HepG2 (cell line): ENCODE results near the gene POU3F1. TPM values are rescaled to one million over a fixed set of nuclear protein-coding genes. Genes with fewer than 3 reads are reported as not detected.

ENCODE experiments used
- ATAC-seq: fragments of 200-7000 bp; cut with Tn5 transposase; 3 replicates; pipeline ENCODE4 v1.9.1; 2020; ENCODE audit warnings: mild to moderate bottlenecking, moderate library complexity
- BruUV-seq: library from RNA; stranded (reverse); fragments of 400-500 nt; replicated peaks from 2 replicates; lab custom pipeline; 2021; lab: Mats Ljungman, UMichigan
- CTCF ChIA-PET: fragments of 300-600 bp; formaldehyde crosslinking; extraction: SDS; loops from one replicate; lab custom pipeline; 2021; ENCODE audit warnings: low total read pairs, inconsistent platforms, low intra/inter-chr PET ratio; lab: Yijun Ruan, JAX
- POLR2A ChIA-PET: fragments of 350-600 bp; sonication (Branson Sonifier 250); formaldehyde crosslinking; loops from one replicate; lab custom pipeline; 2020; ENCODE audit warnings: antibody characterized with exemption, inconsistent platforms; lab: Yijun Ruan, JAX
- DNase-seq: peaks from one replicate; pipeline ENCODE4 v3.0.0-alpha.2; 2015; ENCODE audit warnings: low spot score
- FAIRE-seq: peaks from 3 replicates; lab custom pipeline; 2011; peaks lifted over from hg19 to GRCh38; lab: Jason Lieb, UNC
- H2AFZ ChIP-seq: one replicate; pipeline ENCODE4 v1.6.1; 2011; ENCODE audit warnings: low read length, inconsistent platforms
- H3K27ac ChIP-seq: fragments of 300-600 bp; 3 replicates; pipeline ENCODE4 v1.8.0; 2011; ENCODE audit warnings: mixed run types, mild to moderate bottlenecking, mixed read lengths, low read length, inconsistent platforms; ENCODE audit not compliant: insufficient read depth; ENCODE audit errors: extremely low read length
- H3K27me3 ChIP-seq, 2 experiments: fragments of 200-600 bp in 1 of 2; 2 replicates in 1 of 2; 3 replicates in 1 of 2; pipeline versions ENCODE4 v1.6.0 to v1.8.0; 2011; ENCODE audit warnings: low read length in 2 of 2, mild to moderate bottlenecking in 2 of 2, moderate library complexity in 2 of 2, inconsistent platforms in 1 of 2; ENCODE audit not compliant: insufficient read depth in 2 of 2, control insufficient read depth in 1 of 2
- H3K36me3 ChIP-seq, 2 experiments: fragments of 200-600 bp in 1 of 2; replicated peaks in 1 of 2; 2 replicates in 1 of 2; 3 replicates in 1 of 2; pipeline versions ENCODE4 v1.5.1 to v1.8.0; 2011; ENCODE audit warnings: low read length in 2 of 2, inconsistent platforms in 1 of 2; ENCODE audit not compliant: insufficient read depth in 2 of 2, control insufficient read depth in 1 of 2
- H3K4me1 ChIP-seq: 2 replicates; pipeline ENCODE4 v1.5.1; 2012; ENCODE audit warnings: low read length, inconsistent platforms; ENCODE audit not compliant: insufficient read depth
- H3K4me2 ChIP-seq: 2 replicates; pipeline ENCODE4 v1.6.0; 2011; ENCODE audit warnings: low read depth, low read length, inconsistent platforms
- H3K4me3 ChIP-seq, 3 experiments: fragments of 200-600 bp in 1 of 3; sonication (generic), shearing (Covaris generic) in 1 of 3; replicated peaks in 1 of 3; 2 replicates each; pipeline ENCODE4 v1.5.1; 2011 to 2016; ENCODE audit warnings: low read length in 3 of 3, inconsistent platforms in 2 of 3, low read depth in 2 of 3, mild to moderate bottlenecking in 2 of 3, control low read depth in 1 of 3, mixed read lengths in 1 of 3; ENCODE audit not compliant: insufficient read depth in 1 of 3
- H3K79me2 ChIP-seq: one replicate; pipeline ENCODE4 v1.6.1; 2011; ENCODE audit warnings: low read length, inconsistent platforms; ENCODE audit not compliant: insufficient read depth
- H3K9ac ChIP-seq: 2 replicates; pipeline ENCODE4 v1.6.0; 2011; ENCODE audit warnings: mild to moderate bottlenecking, low read depth, low read length, inconsistent platforms; ENCODE audit not compliant: insufficient read depth
- H3K9me3 ChIP-seq: 2 replicates; pipeline ENCODE4 v1.5.1; 2012; ENCODE audit warnings: mild to moderate bottlenecking, low read length
- H4K20me1 ChIP-seq: 2 replicates; pipeline ENCODE4 v1.6.0; 2011; ENCODE audit warnings: inconsistent platforms, mild to moderate bottlenecking, low read length, moderate library complexity; ENCODE audit not compliant: insufficient read depth
- MTA1 ChIP-seq: sonication (generic); formaldehyde crosslinking; IDR thresholded peaks from 2 replicates; pipeline ENCODE4 v1.4.0; 2020; ENCODE audit warnings: missing genetic modification reagents, mild to moderate bottlenecking, borderline replicate concordance
- MTF1 ChIP-seq: sonication (generic); formaldehyde crosslinking; IDR thresholded peaks from 2 replicates; pipeline ENCODE4 v1.5.0; 2020; ENCODE audit warnings: missing genetic modification reagents
- MZF1 ChIP-seq: sonication (generic); formaldehyde crosslinking; IDR thresholded peaks from 2 replicates; pipeline ENCODE4 v1.8.1; 2023; ENCODE audit warnings: mild to moderate bottlenecking, missing genetic modification reagents, borderline replicate concordance
- NCOA5 ChIP-seq: sonication (generic); formaldehyde crosslinking; IDR thresholded peaks from 2 replicates; pipeline ENCODE4 v1.4.0; 2020; ENCODE audit warnings: missing genetic modification reagents
- PTBP1 ChIP-seq: fragments of 200-400 bp; formaldehyde crosslinking; IDR thresholded peaks from 2 replicates; pipeline ENCODE4 v1.6.1; 2018; ENCODE audit warnings: low read length, low read depth; ENCODE audit not compliant: poor library complexity, severe bottlenecking
- SMAD3 ChIP-seq: sonication (generic); formaldehyde crosslinking; IDR thresholded peaks from 2 replicates; pipeline ENCODE4 v1.4.0; 2020; ENCODE audit warnings: missing genetic modification reagents
- TCF7 ChIP-seq: sonication (generic); IDR thresholded peaks from 2 replicates; pipeline ENCODE4 v1.6.1; 2016; ENCODE audit warnings: antibody characterized with exemption, low read depth
- ZNF292 ChIP-seq: sonication (generic); formaldehyde crosslinking; IDR thresholded peaks from 2 replicates; pipeline ENCODE4 v1.8.1; 2022; ENCODE audit warnings: mild to moderate bottlenecking, low read depth, missing genetic modification reagents, borderline replicate concordance
- ZNF607 ChIP-seq: sonication (generic); formaldehyde crosslinking; IDR thresholded peaks from 2 replicates; pipeline ENCODE4 v1.5.1; 2020; ENCODE audit warnings: missing genetic modification reagents, mild to moderate bottlenecking, borderline replicate concordance
- WGBS: methylation state at CpG from one replicate; pipeline ENCODE4 v1.1.6; 2017; ENCODE audit warnings: low lambda C conversion rate; 5-methylcytosine and 5-hydroxymethylcytosine counted together
- in situ Hi-C: cut with HindIII; loops from 2 replicates; pipeline ENCODE4 v1.10.0; 2017; ENCODE audit warnings: low pct_unique_long_range_greater_than_20kb; ENCODE audit not compliant: extremely low pct_ligation_motif_present
- intact Hi-C: fragments of 100-400 bp; cut with micrococcal nuclease; formaldehyde crosslinking; loops from one replicate; pipeline ENCODE4 v1.10.0; 2022; ENCODE audit not compliant: unreplicated experiment
- polyA plus RNA-seq, 8 experiments: library from polyadenylated mRNA; depleted of rRNA in 3 of 8; stranded (reverse) in 7 of 8; unstranded in 1 of 8; fragments of >200 nt; fragmentation: Illumina TruSeq in 4 of 8; extraction: Trizol in 4 of 8; gene quantifications; 2 replicates each; pipeline versions ENCODE4 v1.2.1 to v1.2.3, GENCODE V29; 2011 to 2016; ENCODE audit warnings: low read depth in 4 of 8, missing spikeins in 1 of 8, mixed read lengths in 1 of 8; ENCODE audit not compliant: insufficient read depth in 1 of 8
- total RNA-seq, 5 experiments: library from RNA; depleted of rRNA; stranded (reverse); fragments of >200 nt; fragmentation: Illumina TruSeq; extraction: Trizol; gene quantifications; 2 replicates each; pipeline ENCODE4 v1.2.3, GENCODE V29; 2016; ENCODE audit warnings: low read depth in 1 of 5
- TF ChIP-seq, protein P1 (sequence below): IDR thresholded peaks from 2 replicates; pipeline ENCODE4 v1.6.1; 2018; ENCODE audit warnings: missing genetic modification reagents, mild to moderate bottlenecking, missing compliant biosample characterization
- TF ChIP-seq, protein P2 (sequence below): sonication (generic); formaldehyde crosslinking; IDR thresholded peaks from 2 replicates; pipeline ENCODE4 v1.4.0; 2020; ENCODE audit warnings: missing genetic modification reagents

The POU3F1 gene
- total and polyA plus RNA-seq, 2 of the 13 experiments (the other 11 are each of a cell fraction or from before 2014, with no cell fraction given) = not detected

DNA sequence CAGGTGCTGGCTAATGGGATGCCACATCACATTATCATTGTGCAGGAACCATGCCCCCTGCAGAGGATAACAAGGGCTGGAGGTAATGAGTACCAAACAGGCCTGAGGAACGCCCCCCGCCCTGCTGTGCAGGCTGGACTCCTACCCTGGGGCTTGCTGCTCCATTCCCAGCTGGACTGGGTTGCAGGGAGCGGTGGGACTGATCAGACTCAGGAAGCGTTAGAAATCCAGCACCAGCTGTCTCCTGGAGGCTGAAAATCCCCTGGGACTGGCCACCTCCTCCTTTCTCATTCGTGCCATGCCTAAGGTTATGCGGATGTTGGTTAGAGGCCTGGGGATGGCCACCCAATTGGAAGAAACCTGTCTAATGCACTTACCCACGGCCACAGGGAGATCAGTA lies 36.9 kb upstream of the POU3F1 start:
- intact Hi-C loops (no loop called here), in situ Hi-C loops (no loop called here)
- no CpG with 5 or more reads among the region's 7 CpGs for WGBS
- Histone ChIP-seq H3K27me3 (no peaks in the 10 kb centered on the region), H3K4me3 (peak overlapping the region in 1 of 3 experiments; percentile 53; a peak in 1 of 6 replicates), H3K27ac (no peak overlapping the region), H3K36me3 (no peaks in the 10 kb centered on the region), H3K9ac (no peak overlapping the region), H3K79me2 (no peaks in the 10 kb centered on the region), H2AFZ (no peak overlapping the region), H3K4me2 (peak overlapping the region; percentile 81), H4K20me1 (no peaks in the 10 kb centered on the region)
- no peak for DNase-seq
- ChIA-PET CTCF (no interaction called here), POLR2A (no interaction called here)
- no peak for FAIRE-seq
- peak; percentile 44 for ATAC-seq
- TF ChIP-seq ZNF607 = 0 out of 2 replicates have a peak, but pooled peaks have one; percentile 27
- TF ChIP-seq, protein P1, sequence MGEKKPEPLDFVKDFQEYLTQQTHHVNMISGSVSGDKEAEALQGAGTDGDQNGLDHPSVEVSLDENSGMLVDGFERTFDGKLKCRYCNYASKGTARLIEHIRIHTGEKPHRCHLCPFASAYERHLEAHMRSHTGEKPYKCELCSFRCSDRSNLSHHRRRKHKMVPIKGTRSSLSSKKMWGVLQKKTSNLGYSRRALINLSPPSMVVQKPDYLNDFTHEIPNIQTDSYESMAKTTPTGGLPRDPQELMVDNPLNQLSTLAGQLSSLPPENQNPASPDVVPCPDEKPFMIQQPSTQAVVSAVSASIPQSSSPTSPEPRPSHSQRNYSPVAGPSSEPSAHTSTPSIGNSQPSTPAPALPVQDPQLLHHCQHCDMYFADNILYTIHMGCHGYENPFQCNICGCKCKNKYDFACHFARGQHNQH (CRISPR knock-in tag) = no peak
- TF ChIP-seq MZF1 (CRISPR knock-in tag) = no peak
- TF ChIP-seq ZNF292 (CRISPR knock-in tag) = no peak
- no peak for TF ChIP-seq SMAD3
- no peak for TF ChIP-seq MTF1 (CRISPR knock-in tag)
- TF ChIP-seq PTBP1 = no peak
- TF ChIP-seq, protein P2, sequence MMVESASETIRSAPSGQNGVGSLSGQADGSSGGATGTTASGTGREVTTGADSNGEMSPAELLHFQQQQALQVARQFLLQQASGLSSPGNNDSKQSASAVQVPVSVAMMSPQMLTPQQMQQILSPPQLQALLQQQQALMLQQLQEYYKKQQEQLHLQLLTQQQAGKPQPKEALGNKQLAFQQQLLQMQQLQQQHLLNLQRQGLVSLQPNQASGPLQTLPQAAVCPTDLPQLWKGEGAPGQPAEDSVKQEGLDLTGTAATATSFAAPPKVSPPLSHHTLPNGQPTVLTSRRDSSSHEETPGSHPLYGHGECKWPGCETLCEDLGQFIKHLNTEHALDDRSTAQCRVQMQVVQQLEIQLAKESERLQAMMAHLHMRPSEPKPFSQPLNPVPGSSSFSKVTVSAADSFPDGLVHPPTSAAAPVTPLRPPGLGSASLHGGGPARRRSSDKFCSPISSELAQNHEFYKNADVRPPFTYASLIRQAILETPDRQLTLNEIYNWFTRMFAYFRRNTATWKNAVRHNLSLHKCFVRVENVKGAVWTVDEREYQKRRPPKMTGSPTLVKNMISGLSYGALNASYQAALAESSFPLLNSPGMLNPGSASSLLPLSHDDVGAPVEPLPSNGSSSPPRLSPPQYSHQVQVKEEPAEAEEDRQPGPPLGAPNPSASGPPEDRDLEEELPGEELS (CRISPR knock-in tag) = no peak
- TF ChIP-seq TCF7 = no peak
- TF ChIP-seq MTA1 (CRISPR knock-in tag) = 0 out of 2 replicates have a peak, but pooled peaks have one; percentile 27
- TF ChIP-seq NCOA5 (CRISPR knock-in tag) = no peak
- TF ChIP-seq, all 625 proteins: peak for 2
- no TSS peak for BruUV-seq
- Histone ChIP-seq H3K4me1 (peaks cover 57% of the 10 kb centered on the region), H3K9me3 (no peaks in the 10 kb centered on the region)
